GM12891 (cell line): ENCODE data around the gene MGP.

ENCODE experiments used
- DNase-seq: peaks from one replicate; pipeline ENCODE4 v3.0.0; 2011; ENCODE audit warnings: low spot score; ENCODE audit not compliant: insufficient read length
- FAIRE-seq: peaks from 2 replicates; lab custom pipeline; 2011; peaks lifted over from hg19 to GRCh38; lab: Jason Lieb, UNC
- PAX5 ChIP-seq: IDR thresholded peaks from 2 replicates; pipeline ENCODE4 v1.6.1; 2011; ENCODE audit warnings: low read length, moderate library complexity, mild to moderate bottlenecking; ENCODE audit not compliant: insufficient read depth, severe bottlenecking
- POLR2A ChIP-seq: IDR thresholded peaks from 2 replicates; pipeline ENCODE4 v1.6.1; 2011; ENCODE audit warnings: low read depth, low read length, control low read depth
- POLR2AphosphoS5 ChIP-seq: IDR thresholded peaks from 2 replicates; pipeline ENCODE4 v1.6.1; 2011; ENCODE audit warnings: low read depth, low read length, control low read depth
- POU2F2 ChIP-seq: IDR thresholded peaks from 2 replicates; pipeline ENCODE4 v1.6.1; 2011; ENCODE audit warnings: low read depth, mild to moderate bottlenecking, control low read depth, low read length, moderate library complexity
- SPI1 ChIP-seq: IDR thresholded peaks from 2 replicates; pipeline ENCODE4 v1.6.1; 2011; ENCODE audit warnings: low read depth, low read length, control low read depth
- TAF1 ChIP-seq: IDR thresholded peaks from 2 replicates; pipeline ENCODE4 v1.6.1; 2011; ENCODE audit warnings: low read depth, low read length, control low read depth

The MGP gene

GRCh38 chr12:14836336-14837210 is 49.1 kb downstream of the MGP start:
- TF ChIP-seq POLR2A, result no peak
- no peak for TF ChIP-seq PAX5
- no peak for TF ChIP-seq POLR2AphosphoS5
- TF ChIP-seq POU2F2, result no peak
- no peak for TF ChIP-seq SPI1
- TF ChIP-seq TAF1, result no peak
- no peak for DNase-seq
- no peak for FAIRE-seq

- no peak for DNase-seq
- TF ChIP-seq POLR2A (no peak), SPI1 (no peak), POU2F2 (no peak), PAX5 (no peak), TAF1 (no peak), POLR2AphosphoS5 (no peak)
- no peak for FAIRE-seq
Measured at GRCh38 chr12:14834509-14834908, 51.1 kb downstream of the MGP start.

GRCh38 chr12:14833952-14834351 is 51.7 kb downstream of the MGP start:
- TF ChIP-seq PAX5 (no peak), TAF1 (no peak), POLR2A (no peak), POU2F2 (no peak), POLR2AphosphoS5 (no peak), SPI1 (no peak)
- DNase-seq (no peak), FAIRE-seq (no peak)

GRCh38 chr12:14833336-14833735 is 52.3 kb downstream of the MGP start:
- FAIRE-seq (no peak), DNase-seq (no peak)
- TF ChIP-seq SPI1 (no peak), TAF1 (no peak), POLR2AphosphoS5 (no peak), POU2F2 (no peak)
